NCI-H2081 treated with DMSO at 0.1 percent for 48 hours (cell line): Measurements from ENCODE around the gene ULBP3.
"Not testable (repeated sequence)": the region's sequence is repeated elsewhere in the genome, so short reads cannot be mapped to it uniquely, and the experiment has no call there.

Experiments used
- DNase-seq: peaks from one replicate; lab custom pipeline; 2025; lab: John Stamatoyannopoulos, UW

ULBP3 gene

DNA sequence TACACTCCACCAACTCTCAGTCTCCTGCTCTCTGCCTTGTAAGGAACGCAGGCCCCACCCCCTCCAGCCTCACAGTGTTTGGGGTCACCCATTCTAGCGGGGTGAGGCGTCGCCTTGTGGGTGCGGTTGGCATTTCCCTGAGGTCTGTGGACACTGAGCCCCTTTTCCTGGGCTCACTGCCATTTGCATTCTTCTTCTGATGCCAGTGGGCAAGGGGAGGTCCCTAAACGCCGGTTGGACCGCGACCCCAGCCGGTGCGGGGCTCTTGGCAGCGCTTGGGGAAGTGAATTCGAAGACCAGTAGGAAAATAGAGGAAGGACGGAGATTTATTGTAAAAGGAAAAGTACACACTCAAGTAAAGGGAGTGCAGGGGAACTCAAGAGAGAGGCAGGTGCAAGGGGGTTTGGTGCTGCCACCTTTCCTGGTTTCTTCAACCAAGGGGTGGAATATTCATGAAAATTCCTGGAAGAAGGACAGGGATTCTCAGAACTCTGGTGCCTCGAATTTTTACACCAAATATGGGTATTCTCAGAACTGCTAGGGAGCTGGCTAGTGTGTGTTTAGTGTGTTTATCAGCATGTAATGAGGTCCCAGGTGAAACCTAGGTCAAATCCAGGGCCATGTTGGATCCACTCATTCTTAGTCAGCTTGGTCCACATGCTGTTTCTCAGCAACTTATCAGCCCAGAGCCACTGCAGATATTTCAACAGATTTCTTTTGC, 53.5 kb downstream of the ULBP3 start:
- DNase-seq: not testable (repeated sequence)

DNA sequence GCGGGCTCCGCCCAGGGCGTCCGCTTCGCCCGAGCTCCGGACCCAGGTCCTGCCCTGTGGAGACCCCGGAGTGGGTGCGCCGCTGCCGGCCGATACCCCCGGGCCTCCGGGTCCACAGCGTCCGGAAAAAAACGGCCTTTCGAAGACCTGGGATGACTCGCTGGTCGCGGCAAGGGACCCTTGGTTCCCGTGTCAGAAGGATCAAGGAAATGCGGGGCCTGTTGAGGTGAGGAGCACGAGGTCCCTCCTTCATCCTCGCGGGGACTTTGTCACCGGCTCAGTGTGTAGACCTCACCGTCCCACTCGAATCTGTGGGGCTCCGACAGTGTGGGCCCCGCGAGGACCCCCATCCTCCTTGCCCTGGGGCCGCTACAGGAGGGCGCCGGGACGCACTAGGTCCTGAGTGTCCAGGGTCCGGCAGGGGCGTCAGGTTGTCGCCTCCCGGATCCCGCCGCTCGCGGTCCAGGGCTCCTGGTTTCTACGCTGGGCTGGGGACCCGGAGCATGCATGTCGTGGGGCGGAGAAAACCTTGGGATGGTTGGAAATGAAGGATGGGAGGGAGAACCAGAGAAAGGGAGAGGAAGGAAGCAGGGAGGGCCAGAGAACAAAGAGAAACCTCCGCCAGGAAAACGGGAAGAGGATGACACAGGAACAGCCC, 54.2 kb downstream of the ULBP3 start:
- DNase-seq: not testable (repeated sequence)

DNA sequence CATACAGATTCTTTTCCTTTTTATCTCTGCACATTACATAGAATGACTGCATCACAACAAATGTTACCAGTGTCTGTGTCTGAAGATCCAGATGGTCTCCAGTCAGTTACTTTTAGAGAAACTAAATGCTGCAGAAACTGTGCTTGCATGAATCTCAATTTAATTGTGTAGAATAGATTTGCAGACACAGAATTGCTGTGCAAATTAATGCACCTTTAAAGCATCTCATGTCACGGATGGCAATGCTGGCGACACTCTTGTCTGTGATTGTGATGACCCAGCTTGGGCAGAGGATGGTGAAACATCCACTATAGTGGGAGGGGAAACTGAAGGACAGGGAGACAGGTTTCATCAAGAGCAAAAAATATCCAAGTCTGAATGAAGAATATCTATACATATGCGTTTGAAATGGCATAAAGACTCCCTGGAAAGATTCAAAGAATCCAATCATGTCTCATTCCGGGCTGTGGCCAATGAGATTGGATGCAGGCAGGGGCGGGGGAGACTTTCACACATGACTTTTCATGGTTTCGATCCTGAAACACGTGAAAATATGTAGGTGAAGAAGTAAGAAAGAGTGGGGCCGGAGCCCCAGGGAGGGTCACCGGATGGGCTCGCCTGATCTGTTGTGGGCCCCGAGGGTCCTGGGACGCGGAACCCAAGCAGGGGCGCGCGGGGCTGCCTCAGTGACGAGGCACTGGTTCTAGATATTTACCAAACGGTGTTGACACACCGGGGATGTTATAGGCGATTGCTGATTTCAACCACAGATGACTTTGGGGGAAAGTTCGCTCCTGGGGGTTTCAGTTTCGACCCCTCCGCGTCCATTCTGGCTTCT, 54.9 kb downstream of the ULBP3 start:
- not testable (repeated sequence) for DNase-seq

DNA sequence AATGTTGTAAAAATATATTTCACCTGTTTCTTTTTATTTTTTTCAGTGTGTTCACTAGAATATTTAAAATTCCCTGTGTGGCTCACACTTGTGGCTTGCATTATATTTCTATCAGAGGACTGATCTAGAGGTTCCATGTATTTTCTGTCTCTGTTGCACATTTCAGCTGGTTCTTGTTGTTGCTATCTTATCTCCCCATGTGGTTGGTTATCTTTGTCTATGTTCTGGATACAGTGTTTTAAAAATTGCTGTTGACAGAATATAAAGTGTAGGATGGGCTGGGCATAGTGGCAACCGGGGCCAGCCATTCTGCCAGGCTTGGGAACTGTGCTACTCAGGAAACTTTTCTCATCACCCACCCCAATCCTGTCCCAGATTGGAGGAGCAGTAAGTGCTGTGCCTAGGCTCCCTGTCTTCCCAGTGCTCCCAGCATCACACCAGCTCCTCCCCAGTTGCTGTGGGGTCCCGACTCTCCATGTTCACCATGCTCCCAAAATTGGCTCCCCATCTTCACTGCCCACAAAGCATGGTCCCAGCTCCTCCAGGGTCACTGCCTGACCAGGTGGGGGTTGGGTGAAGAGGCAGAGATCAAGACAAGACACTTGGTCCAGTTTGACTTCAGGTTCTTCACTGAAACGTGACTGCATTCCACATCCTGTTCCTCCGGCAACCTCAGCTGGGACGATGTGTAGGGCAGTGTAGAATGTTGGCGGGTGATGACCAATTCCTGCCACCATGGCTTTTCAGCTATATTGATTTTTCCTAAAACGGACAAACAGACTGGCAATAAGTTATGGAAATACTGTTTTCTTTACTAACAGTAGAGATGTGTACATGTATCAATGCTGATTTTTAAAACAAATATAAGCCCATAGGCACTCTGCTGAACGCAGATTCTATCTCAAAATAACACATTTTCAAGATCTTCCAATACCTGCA, 55.8 kb downstream of the ULBP3 start:
- not testable (repeated sequence) for DNase-seq
